ENCODE measurements around the gene PDE9A. TPM values are rescaled to one million over a fixed set of nuclear protein-coding genes. Genes with fewer than 3 reads are reported as not detected.

Gene PDE9A
- total RNA-seq, 4 donors from 2014 or later = 2.4 to 9.0 (median 3.7) TPM

DNA sequence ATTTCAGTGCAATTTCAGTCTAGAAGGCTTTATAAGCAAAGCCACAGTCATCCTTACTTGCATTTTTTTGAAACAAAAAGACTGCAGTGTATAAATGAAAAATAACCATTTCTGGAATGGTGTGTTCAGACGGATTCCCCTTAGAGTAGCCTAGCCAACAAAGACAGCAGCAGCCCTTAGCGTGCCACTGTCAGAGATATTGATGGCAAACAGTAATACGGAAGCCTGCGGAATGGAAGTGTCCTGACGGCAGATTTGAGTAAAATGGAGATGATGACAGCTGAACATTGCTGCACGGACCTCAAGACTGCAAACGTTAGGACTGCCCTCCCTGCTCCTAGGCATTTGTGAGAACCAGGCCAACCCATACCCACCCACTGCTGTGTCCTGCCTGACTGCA is 54.7 kb downstream of the PDE9A start:
- TF ChIP-seq, protein P1, sequence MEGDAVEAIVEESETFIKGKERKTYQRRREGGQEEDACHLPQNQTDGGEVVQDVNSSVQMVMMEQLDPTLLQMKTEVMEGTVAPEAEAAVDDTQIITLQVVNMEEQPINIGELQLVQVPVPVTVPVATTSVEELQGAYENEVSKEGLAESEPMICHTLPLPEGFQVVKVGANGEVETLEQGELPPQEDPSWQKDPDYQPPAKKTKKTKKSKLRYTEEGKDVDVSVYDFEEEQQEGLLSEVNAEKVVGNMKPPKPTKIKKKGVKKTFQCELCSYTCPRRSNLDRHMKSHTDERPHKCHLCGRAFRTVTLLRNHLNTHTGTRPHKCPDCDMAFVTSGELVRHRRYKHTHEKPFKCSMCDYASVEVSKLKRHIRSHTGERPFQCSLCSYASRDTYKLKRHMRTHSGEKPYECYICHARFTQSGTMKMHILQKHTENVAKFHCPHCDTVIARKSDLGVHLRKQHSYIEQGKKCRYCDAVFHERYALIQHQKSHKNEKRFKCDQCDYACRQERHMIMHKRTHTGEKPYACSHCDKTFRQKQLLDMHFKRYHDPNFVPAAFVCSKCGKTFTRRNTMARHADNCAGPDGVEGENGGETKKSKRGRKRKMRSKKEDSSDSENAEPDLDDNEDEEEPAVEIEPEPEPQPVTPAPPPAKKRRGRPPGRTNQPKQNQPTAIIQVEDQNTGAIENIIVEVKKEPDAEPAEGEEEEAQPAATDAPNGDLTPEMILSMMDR (IDR thresholded peaks at IDR 0.05; ENCODE audit: low read depth) = no peak

- TF ChIP-seq, protein P1 (IDR thresholded peaks at IDR 0.05; ENCODE audit: low read depth) = no peak
These were observed 58.2 kb downstream of the PDE9A start for GRCh38 chr21:42711667-42712066.

GRCh38 chr21:42716074-42716473 is 62.7 kb downstream of the PDE9A start:
- TF ChIP-seq, protein P1 (IDR thresholded peaks at IDR 0.05; ENCODE audit: low read depth) = no peak

DNA sequence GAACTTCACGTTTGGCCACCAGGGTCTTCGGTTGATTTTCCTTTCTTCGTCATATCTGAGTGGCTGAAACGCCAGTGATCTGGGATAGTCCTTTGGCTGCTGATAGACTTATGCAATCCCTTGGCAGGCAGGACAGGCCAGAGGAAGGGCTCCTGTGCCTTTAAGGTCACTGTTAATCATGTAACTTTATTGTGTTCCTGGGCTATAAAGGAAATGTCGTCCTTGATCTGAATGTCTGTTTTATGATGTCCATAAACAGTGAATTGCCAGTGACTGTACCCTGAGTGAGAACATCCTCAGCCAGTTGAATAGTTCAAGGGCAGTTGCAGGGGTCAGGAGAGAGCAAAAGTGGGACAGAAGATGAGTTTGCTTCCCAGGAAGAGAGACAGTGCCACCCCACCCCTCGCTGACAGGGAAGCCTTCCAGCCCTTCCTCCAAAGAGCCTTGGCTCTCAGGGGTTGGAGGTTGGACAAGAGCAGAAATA is 68.0 kb downstream of the PDE9A start:
- TF ChIP-seq, protein P1 (IDR thresholded peaks at IDR 0.05; ENCODE audit: low read depth) = no peak

DNA sequence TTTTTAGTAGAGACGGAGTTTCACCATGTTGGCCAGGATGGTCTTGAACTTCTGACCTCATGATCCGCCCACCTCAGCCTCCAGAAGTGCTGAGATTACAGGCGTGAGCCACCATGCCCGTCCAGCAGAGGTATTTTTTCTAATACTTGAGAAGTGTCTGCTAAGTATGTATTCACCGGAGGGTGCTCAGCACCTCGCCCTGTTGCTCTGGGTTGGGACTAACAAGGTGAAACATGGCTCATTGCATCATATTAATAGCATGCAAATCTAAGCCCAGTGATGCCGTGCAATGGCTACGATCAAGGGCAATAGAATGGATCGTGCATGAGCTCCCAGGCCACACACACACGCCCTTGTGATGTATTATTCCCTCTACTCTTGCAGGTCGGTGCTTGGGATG is 68.7 kb downstream of the PDE9A start:
- TF ChIP-seq, protein P1 (IDR thresholded peaks at IDR 0.05; ENCODE audit: low read depth) = no peak

- TF ChIP-seq, protein P1 (IDR thresholded peaks at IDR 0.05; ENCODE audit: low read depth) = no peak
These were observed 69.5 kb downstream of the PDE9A start for GRCh38 chr21:42722808-42723473.

DNA sequence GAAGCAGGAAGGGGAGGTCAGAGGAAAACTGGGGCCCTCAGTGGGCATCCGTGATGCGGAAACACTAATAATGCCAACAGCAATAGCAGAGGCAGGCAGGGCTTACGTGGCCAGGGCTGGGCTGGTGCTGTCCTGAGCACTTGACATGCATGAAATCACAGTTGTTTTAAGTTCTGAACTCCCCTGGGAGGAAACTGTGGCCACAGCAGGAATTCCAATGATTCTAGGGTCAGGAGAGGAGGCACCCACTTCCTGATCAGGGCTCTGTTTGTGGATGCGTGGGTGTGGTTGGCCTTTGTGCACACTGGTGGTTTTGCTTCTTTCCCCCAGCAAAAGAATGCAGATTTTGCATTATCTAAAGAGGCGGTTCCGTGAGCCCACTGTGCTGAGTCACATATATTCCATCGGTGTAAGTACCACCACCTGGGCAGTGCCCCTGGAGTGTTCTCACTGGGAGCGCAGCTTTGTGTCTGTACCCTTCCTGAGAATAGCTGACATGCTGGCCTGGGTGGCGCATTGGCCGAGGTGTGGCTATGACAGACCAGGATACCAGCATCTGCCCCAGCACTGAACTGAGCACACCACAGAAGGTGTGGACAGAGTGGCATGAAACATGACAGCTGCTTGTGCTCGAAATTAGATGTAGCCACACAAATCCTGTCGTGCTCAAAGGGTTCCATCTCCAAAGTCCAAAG is 71.0 kb downstream of the PDE9A start:
- TF ChIP-seq, protein P1 (IDR thresholded peaks at IDR 0.05; ENCODE audit: low read depth) = no peak
